K562 (cell line): ENCODE measurements around the gene GRIP1. TPM values are rescaled to one million over a fixed set of nuclear protein-coding genes. Genes with fewer than 3 reads are reported as not detected.

Experiments used
- ATF1 ChIP-seq, 2 experiments: fragments of 450-650 bp in 1 of 2; IDR thresholded peaks; 2 replicates each; pipeline ENCODE4 v1.6.1; 2016; ENCODE audit warnings: missing compliant biosample characterization in 1 of 2, missing genetic modification characterization in 1 of 2
- BHLHE40 ChIP-seq: IDR thresholded peaks from 2 replicates; pipeline ENCODE4 v1.6.1; 2011; ENCODE audit warnings: low read length, improper control_type of control experiment
- ILK ChIP-seq: fragments of 450-650 bp; IDR thresholded peaks from 2 replicates; pipeline ENCODE4 v1.6.1; 2016; ENCODE audit warnings: missing genetic modification characterization, low read depth, mild to moderate bottlenecking, missing compliant biosample characterization, moderate library complexity, borderline replicate concordance
- MEF2A ChIP-seq: IDR thresholded peaks from 2 replicates; pipeline ENCODE4 v1.6.1; 2011; ENCODE audit warnings: low read depth, mild to moderate bottlenecking, low read length, moderate library complexity; ENCODE audit not compliant: control insufficient read depth
- NFIX ChIP-seq: fragments of 250-450 bp; sonication (Bioruptor Pico); IDR thresholded peaks from 2 replicates; pipeline ENCODE4 v1.4.0; 2020; ENCODE audit warnings: low read depth, mild to moderate bottlenecking, moderate library complexity
- RBM14 ChIP-seq: fragments of 200-400 bp; formaldehyde crosslinking; IDR thresholded peaks from 2 replicates; pipeline ENCODE4 v1.6.1; 2018; ENCODE audit warnings: low read depth, mild to moderate bottlenecking, low read length, moderate library complexity, borderline replicate concordance; ENCODE audit not compliant: insufficient read depth
- SMARCE1 ChIP-seq: fragments of 450-650 bp; IDR thresholded peaks from 2 replicates; pipeline ENCODE4 v1.7.1; 2016; ENCODE audit warnings: mild to moderate bottlenecking
- TCFL5 ChIP-seq: fragments of 250-450 bp; sonication (Bioruptor Pico); conservative IDR thresholded peaks from 2 replicates; pipeline ENCODE4 v1.6.1; 2021; ENCODE audit warnings: mild to moderate bottlenecking, moderate library complexity, matching md5 sums
- ZC3H8 ChIP-seq: fragments of 450-650 bp; IDR thresholded peaks from 2 replicates; pipeline ENCODE4 v1.6.1; 2017
- ZNF197 ChIP-seq: fragments of 200-800 bp; sonication (Bioruptor generic); IDR thresholded peaks from 2 replicates; pipeline ENCODE4 v1.6.1; 2016; ENCODE audit warnings: low read depth, missing genetic modification characterization, missing compliant biosample characterization
- ZNF57 ChIP-seq: fragments of 450-650 bp; formaldehyde crosslinking; IDR thresholded peaks from 2 replicates; pipeline ENCODE4 v1.4.0; 2020; ENCODE audit warnings: mild to moderate bottlenecking, moderate library complexity
- ZNF644 ChIP-seq: fragments of 200-800 bp; sonication (Bioruptor generic); IDR thresholded peaks from 2 replicates; pipeline ENCODE4 v1.6.1; 2016; ENCODE audit warnings: low read depth, missing genetic modification characterization, missing compliant biosample characterization
- polyA plus RNA-seq, 8 experiments: library from polyadenylated mRNA; depleted of rRNA in 4 of 8; stranded (reverse) in 5 of 8; unstranded in 3 of 8; fragments of >200 nt; fragmentation: Nextera tagmentation in 2 of 8; fragmentation: Illumina TruSeq in 1 of 8; extraction: Ambion mirVana in 2 of 8; extraction: Trizol in 1 of 8; gene quantifications; 2 replicates each; pipeline versions ENCODE4 v1.2.1 to v1.2.3, GENCODE V29; 2011 to 2014; ENCODE audit warnings: inconsistent platforms in 1 of 8, missing spikeins in 1 of 8
- total RNA-seq, 7 experiments: library from RNA; depleted of rRNA in 6 of 7; stranded (reverse); fragments of >200 nt in 6 of 7; fragmentation: Illumina TruSeq in 2 of 7; extraction: Trizol in 2 of 7; gene quantifications; 2 replicates each; pipeline versions ENCODE4 v1.2.1 to v1.2.3, GENCODE V29; 2011 to 2021; ENCODE audit warnings: low replicate concordance in 1 of 7
- TF ChIP-seq, protein P1 (sequence below): sonication (generic); formaldehyde crosslinking; IDR thresholded peaks from 2 replicates; pipeline ENCODE4 v1.5.0; 2020; ENCODE audit warnings: missing genetic modification reagents
- TF ChIP-seq, protein P2 (sequence below): sonication (generic); formaldehyde crosslinking; IDR thresholded peaks from 2 replicates; pipeline ENCODE4 v1.8.1; 2022; ENCODE audit warnings: missing genetic modification reagents

The GRIP1 gene
- total and polyA plus RNA-seq, 9 of the 15 experiments (the other 6 are each of a cell fraction or from before 2014, with no cell fraction given) = 0.28 to 1.2 (median 0.45) TPM

DNA sequence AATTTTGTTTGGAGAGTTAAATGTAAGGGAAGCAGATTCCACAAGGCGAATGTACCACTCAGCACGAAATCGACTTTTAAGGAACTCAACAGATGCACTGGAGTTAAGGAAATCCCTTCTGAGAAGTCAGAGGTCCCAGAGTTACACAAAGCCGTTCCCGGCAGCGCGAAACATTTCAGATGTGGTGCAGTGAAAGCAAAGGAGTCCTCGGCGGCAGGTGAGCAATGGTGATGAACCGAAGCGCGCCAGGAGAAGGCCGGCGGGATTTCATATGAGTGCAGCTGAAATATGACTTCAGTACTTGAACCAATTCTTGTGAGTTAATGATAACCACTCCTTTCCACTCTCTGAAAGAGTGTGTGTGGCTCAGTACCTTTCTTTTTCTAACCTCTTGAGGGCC lies 183.2 kb downstream of the GRIP1 start (continued):
- TF ChIP-seq BHLHE40 (no peak), ZNF197 (no peak), RBM14 (no peak), TCFL5 (CRISPR knock-in tag) (no peak), MEF2A (no peak), ZNF644 (tag) (no peak), NFIX (CRISPR knock-in tag) (no peak), ZNF57 (CRISPR knock-in tag) (no peak), ILK (tag) (no peak), ATF1 (CRISPR knock-in tag; IDR thresholded peaks at IDR 0.05) (no peak), ATF1 (tag; IDR thresholded peaks at IDR 0.05) (no peak), SMARCE1 (no peak), ZC3H8 (no peak)
- TF ChIP-seq, protein P1, sequence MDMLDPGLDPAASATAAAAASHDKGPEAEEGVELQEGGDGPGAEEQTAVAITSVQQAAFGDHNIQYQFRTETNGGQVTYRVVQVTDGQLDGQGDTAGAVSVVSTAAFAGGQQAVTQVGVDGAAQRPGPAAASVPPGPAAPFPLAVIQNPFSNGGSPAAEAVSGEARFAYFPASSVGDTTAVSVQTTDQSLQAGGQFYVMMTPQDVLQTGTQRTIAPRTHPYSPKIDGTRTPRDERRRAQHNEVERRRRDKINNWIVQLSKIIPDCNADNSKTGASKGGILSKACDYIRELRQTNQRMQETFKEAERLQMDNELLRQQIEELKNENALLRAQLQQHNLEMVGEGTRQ = no peak
- TF ChIP-seq, protein P2, sequence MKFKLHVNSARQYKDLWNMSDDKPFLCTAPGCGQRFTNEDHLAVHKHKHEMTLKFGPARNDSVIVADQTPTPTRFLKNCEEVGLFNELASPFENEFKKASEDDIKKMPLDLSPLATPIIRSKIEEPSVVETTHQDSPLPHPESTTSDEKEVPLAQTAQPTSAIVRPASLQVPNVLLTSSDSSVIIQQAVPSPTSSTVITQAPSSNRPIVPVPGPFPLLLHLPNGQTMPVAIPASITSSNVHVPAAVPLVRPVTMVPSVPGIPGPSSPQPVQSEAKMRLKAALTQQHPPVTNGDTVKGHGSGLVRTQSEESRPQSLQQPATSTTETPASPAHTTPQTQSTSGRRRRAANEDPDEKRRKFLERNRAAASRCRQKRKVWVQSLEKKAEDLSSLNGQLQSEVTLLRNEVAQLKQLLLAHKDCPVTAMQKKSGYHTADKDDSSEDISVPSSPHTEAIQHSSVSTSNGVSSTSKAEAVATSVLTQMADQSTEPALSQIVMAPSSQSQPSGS (CRISPR knock-in tag) = no peak
